ENCODE measurements around the gene MON1B. TPM values are rescaled to one million over a fixed set of nuclear protein-coding genes. Genes with fewer than 3 reads are reported as not detected.
A peak's percentile ranks its signal among the peaks of the same experiment; 100 is the strongest.
"Not testable (repeated sequence)": the region's sequence is repeated elsewhere in the genome, so short reads cannot be mapped to it uniquely, and the experiment has no call there.

The MON1B gene
- total RNA-seq, 1 donor from 2014 or later, result 31.9 TPM

DNA sequence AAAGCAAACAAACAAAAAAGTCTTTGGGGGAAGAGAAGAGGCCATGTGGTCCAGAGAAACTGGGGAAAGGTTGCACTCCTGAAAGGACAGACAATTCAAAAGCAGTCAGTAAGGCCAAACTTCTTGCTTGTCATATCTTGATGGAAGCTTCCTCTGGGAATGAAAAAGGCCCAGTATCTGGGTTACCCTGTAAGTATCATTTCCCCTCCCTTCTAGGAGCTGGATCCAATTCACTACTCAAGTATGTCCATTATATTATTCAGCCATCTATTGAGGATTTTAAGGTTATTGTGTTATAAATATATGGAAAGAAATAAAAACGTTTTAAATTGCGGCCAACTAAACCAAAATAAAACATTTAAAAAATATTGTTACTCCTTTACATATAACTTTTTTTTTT, 26.0 kb upstream of the MON1B start:
- H3K36me3 ChIP-seq, result no peaks in the 10 kb centered on the region
- H3K27ac ChIP-seq, result no peak overlapping the region
- intact Hi-C loops (cut with DNase I), result no loop called here
- no peak overlapping the region for H3K4me3 ChIP-seq
- H3K4me1 ChIP-seq, result no peaks in the 10 kb centered on the region
- no peak for DNase-seq (ENCODE audit: low spot score in 2 of 2)
- H3K9me3 ChIP-seq, result no peaks in the 10 kb centered on the region
- no peaks in the 10 kb centered on the region for H3K27me3 ChIP-seq
- TF ChIP-seq, protein P1, sequence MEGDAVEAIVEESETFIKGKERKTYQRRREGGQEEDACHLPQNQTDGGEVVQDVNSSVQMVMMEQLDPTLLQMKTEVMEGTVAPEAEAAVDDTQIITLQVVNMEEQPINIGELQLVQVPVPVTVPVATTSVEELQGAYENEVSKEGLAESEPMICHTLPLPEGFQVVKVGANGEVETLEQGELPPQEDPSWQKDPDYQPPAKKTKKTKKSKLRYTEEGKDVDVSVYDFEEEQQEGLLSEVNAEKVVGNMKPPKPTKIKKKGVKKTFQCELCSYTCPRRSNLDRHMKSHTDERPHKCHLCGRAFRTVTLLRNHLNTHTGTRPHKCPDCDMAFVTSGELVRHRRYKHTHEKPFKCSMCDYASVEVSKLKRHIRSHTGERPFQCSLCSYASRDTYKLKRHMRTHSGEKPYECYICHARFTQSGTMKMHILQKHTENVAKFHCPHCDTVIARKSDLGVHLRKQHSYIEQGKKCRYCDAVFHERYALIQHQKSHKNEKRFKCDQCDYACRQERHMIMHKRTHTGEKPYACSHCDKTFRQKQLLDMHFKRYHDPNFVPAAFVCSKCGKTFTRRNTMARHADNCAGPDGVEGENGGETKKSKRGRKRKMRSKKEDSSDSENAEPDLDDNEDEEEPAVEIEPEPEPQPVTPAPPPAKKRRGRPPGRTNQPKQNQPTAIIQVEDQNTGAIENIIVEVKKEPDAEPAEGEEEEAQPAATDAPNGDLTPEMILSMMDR (IDR thresholded peaks at IDR 0.05), result no peak

DNA sequence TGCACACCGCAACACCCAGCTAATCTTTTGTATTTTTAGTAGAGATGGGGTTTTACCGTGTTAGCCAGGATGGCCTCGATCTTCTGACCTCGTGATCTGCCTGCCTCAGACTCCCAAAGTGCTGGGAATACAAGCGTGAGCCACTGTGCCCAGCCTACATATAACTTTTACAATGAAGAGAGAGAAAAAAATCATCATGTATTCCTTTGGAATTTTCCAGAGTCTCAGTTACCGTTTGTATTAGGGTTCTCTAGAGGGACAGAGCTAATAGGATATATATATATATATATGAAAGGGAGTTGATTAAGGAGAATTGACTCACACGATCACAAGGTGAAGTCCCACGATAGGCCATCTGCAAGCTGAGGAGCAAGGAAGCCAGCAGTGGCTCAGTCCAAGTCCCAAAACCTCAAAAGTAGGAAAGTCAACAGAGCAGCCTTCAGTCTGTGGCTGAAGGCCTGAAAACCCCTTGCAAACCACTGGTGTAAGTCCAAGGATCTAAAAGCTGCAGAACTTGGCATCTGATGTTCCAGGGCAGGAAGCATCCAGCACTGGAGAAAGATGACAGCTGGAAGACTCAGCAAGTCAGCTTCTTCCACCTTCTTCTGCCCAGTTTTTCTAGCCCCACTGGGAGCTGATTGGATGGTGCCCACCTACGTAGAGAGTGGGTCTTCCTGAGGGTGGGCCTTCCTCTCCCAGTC, 25.3 kb upstream of the MON1B start:
- H3K4me3 ChIP-seq; intact Hi-C loops (cut with DNase I); H3K36me3 ChIP-seq; DNase-seq (ENCODE audit: low spot score in 2 of 2); H3K4me1 ChIP-seq; H3K9me3 ChIP-seq; H3K27me3 ChIP-seq; H3K27ac ChIP-seq: not testable (repeated sequence)

DNA sequence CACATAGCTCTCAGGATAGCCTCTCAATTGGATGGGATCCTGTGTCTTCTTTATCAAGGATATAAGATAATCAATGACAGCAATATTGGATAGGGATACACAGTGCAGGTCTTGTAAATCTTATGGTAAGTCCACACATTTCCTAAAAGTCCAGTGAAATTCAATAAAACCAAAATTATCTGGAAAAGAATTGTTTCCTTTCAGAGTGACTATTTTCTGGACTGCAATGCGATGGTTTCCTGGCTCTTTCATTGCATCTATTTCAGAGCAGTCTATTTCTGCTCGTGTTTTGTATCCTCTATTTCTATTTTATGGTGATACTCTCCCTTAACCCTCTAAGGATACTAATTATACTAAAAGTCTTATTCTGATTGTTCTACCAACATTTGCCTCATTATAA, 24.3 kb upstream of the MON1B start:
- TF ChIP-seq, protein P1 (IDR thresholded peaks at IDR 0.05), result no peak
- Histone ChIP-seq H3K4me3 (no peak overlapping the region), H3K36me3 (no peaks in the 10 kb centered on the region), H3K9me3 (no peaks in the 10 kb centered on the region), H3K4me1 (no peaks in the 10 kb centered on the region), H3K27me3 (no peaks in the 10 kb centered on the region), H3K27ac (no peak overlapping the region)
- intact Hi-C loops (cut with DNase I), result no loop called here
- DNase-seq (ENCODE audit: low spot score in 2 of 2), result no peak

DNA sequence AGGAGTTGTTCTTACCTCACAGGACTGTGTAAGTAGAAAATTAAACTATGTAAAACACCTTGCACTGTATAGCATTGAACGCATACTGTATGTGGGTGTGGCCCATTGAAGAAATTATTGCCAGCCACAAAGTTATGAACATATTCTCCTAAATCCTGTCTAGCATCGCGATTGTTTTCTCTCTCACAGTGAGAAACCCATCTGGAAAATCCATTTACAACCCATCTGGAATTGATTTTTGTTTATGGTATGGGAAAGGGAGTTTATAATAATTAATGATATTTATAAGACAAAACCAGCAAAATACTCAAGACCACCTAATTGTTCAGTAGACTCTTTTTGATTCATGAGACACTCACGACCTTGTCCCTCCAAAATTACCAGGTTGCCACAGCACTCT, 22.1 kb upstream of the MON1B start:
- H3K36me3 ChIP-seq, result no peaks in the 10 kb centered on the region
- DNase-seq (ENCODE audit: low spot score in 2 of 2), result no peak
- TF ChIP-seq, protein P1 (IDR thresholded peaks at IDR 0.05), result no peak
- intact Hi-C loops (cut with DNase I), result no loop called here
- no peaks in the 10 kb centered on the region for H3K9me3 ChIP-seq
- H3K4me1 ChIP-seq, result no peaks in the 10 kb centered on the region
- no peaks in the 10 kb centered on the region for H3K27me3 ChIP-seq
- no peak overlapping the region for H3K4me3 ChIP-seq
- H3K27ac ChIP-seq, result no peak overlapping the region

DNA sequence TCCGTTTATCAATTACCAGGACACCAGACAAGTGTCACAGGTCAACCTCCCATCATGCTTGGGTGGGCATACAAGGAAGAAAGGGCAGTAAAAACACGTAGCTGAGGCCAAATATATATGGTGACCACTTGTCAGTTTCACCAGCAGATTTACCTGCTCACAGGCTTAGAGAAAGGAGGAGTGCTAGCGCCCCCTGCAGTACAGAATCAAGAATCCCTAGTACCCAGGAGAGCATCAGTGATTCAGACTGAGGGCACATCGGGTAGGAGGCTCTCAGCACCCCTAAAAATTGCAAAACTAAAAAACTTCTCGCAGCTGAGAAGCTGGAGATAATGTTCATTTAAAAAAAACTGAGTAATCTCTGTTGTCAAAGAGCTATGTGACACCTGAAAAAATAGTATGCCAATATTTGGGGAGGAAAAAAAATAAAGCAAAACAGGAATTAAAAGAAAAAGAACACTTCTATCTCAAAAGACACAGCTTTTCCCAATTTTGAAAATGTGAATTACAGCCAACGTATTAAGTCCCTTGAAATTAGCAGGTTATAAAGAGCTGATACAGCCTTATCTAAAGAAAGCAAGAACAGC, 21.2 kb upstream of the MON1B start:
- intact Hi-C loops (cut with DNase I), result loop anchor here (2.0 kb wide), 1 partner anchor 1381 kb away; no protein-coding TSS in a partner anchor
- no peaks in the 10 kb centered on the region for H3K36me3 ChIP-seq
- TF ChIP-seq, protein P1 (IDR thresholded peaks at IDR 0.05), result peak in 1 of 3 experiments; percentile 29
- H3K4me1 ChIP-seq, result no peaks in the 10 kb centered on the region
- no peak for DNase-seq (ENCODE audit: low spot score in 2 of 2)
- H3K4me3 ChIP-seq, result no peak overlapping the region
- H3K27me3 ChIP-seq, result no peaks in the 10 kb centered on the region
- no peaks in the 10 kb centered on the region for H3K9me3 ChIP-seq
- no peak overlapping the region for H3K27ac ChIP-seq

DNA sequence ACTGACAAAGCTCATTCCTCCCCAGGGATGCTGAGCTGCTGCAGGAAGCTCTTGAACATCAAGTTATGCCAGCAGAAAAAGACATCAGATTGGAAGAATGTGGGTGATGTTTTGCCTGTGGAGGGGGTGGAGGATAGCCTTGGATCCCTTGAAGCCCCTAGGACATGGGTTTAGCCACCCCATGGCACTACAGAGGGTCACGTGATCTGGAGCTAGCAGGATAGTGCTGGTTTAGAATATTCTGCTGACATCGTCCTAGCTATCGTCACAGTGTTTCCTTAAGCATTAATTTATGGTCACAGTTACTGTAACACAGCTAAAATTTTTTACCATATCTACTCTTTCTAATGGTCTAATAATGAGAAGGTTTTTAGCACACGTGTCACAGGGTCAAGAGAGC, 20.2 kb upstream of the MON1B start:
- TF ChIP-seq, protein P1 (IDR thresholded peaks at IDR 0.05), result no peak
- H3K27me3 ChIP-seq, result no peaks in the 10 kb centered on the region
- intact Hi-C loops (cut with DNase I), result loop anchor here (2.0 kb wide), 1 partner anchor 1382 kb away; no protein-coding TSS in a partner anchor
- no peaks in the 10 kb centered on the region for H3K36me3 ChIP-seq
- no peaks in the 10 kb centered on the region for H3K4me1 ChIP-seq
- DNase-seq (ENCODE audit: low spot score in 2 of 2), result no peak
- no peaks in the 10 kb centered on the region for H3K9me3 ChIP-seq
- no peak overlapping the region for H3K4me3 ChIP-seq
- H3K27ac ChIP-seq, result no peak overlapping the region

All from ascending aorta (tissue), 2 donors.